ENCODE data around the gene TSSK3. TPM values are rescaled to one million over a fixed set of nuclear protein-coding genes. Genes with fewer than 3 reads are reported as not detected.

TSSK3 gene
- total and polyA plus RNA-seq, 3 experiments from 2014 or later, result 0.33 to 1.1 (median 0.44) TPM

- POLR2A ChIA-PET, result no interaction called here
- no peak overlapping the region for H3K27ac Mint-ChIP-seq
- H3K4me1 ChIP-seq (ENCODE audit: insufficient read depth, low read length), result no peaks in the 10 kb centered on the region
These were observed 43.5 kb downstream of the TSSK3 start for GRCh38 chr1:32405672-32406467.

GRCh38 chr1:32406629-32407111 is 44.3 kb downstream of the TSSK3 start:
- no peaks in the 10 kb centered on the region for H3K9me3 Mint-ChIP-seq
- Histone ChIP-seq H3K4me3 (ENCODE audit: low read length) (no peak overlapping the region), H3K4me1 (ENCODE audit: insufficient read depth, low read length) (no peaks in the 10 kb centered on the region), H3K9me3 (ENCODE audit: low read length) (no peaks in the 10 kb centered on the region), H3K27me3 (ENCODE audit: insufficient read depth, low read length, poor library complexity, severe bottlenecking) (no peaks in the 10 kb centered on the region), H3K27ac (ENCODE audit: low read depth, low read length) (no peak overlapping the region), H3K36me3 (ENCODE audit: insufficient read depth, low read length) (no peaks in the 10 kb centered on the region)
- H3K27me3 Mint-ChIP-seq, result peaks cover 0 to 5% of the 10 kb centered on the region in 2 donors
- H3K4me1 Mint-ChIP-seq, result no peaks in the 10 kb centered on the region
- H3K4me3 Mint-ChIP-seq, result no peak overlapping the region
- no peaks in the 10 kb centered on the region for H3K36me3 Mint-ChIP-seq
- CTCF ChIA-PET, result no interaction called here
- POLR2A ChIA-PET, result no interaction called here
- no peak for DNase-seq
- no peak overlapping the region for H3K27ac Mint-ChIP-seq

More at GRCh38 chr1:32405672-32406467, 43.5 kb downstream of the TSSK3 start:
- H3K36me3 Mint-ChIP-seq, result no peaks in the 10 kb centered on the region
- H3K9me3 ChIP-seq (ENCODE audit: low read length), result no peaks in the 10 kb centered on the region
- CTCF ChIA-PET, result no interaction called here
- no peak overlapping the region for H3K4me3 ChIP-seq (ENCODE audit: low read length)
- no peaks in the 10 kb centered on the region for H3K9me3 Mint-ChIP-seq
- H3K27me3 ChIP-seq (ENCODE audit: insufficient read depth, low read length, poor library complexity, severe bottlenecking), result no peaks in the 10 kb centered on the region
- H3K27me3 Mint-ChIP-seq, result no peaks in the 10 kb centered on the region
- no peak overlapping the region for H3K27ac ChIP-seq (ENCODE audit: low read depth, low read length)
- no peak for DNase-seq
- H3K4me3 Mint-ChIP-seq, result no peak overlapping the region
- no peaks in the 10 kb centered on the region for H3K36me3 ChIP-seq (ENCODE audit: insufficient read depth, low read length)
- H3K4me1 Mint-ChIP-seq, result no peaks in the 10 kb centered on the region

- Histone ChIP-seq H3K9me3 (ENCODE audit: low read length) (no peaks in the 10 kb centered on the region), H3K27ac (ENCODE audit: low read depth, low read length) (no peak overlapping the region), H3K36me3 (ENCODE audit: insufficient read depth, low read length) (no peaks in the 10 kb centered on the region), H3K4me3 (ENCODE audit: low read length) (no peak overlapping the region), H3K27me3 (ENCODE audit: insufficient read depth, low read length, poor library complexity, severe bottlenecking) (no peaks in the 10 kb centered on the region), H3K4me1 (ENCODE audit: insufficient read depth, low read length) (no peaks in the 10 kb centered on the region)
- peaks cover 5 to 20% of the 10 kb centered on the region in 2 donors for H3K27me3 Mint-ChIP-seq
- no peak overlapping the region for H3K4me3 Mint-ChIP-seq
- DNase-seq, result no peak
- no peaks in the 10 kb centered on the region for H3K36me3 Mint-ChIP-seq
- ChIA-PET CTCF (interaction anchor here (1.0 to 2.0 kb wide), 2 partner anchors 10 to 196 kb away, joined by 5 to 11 read pairs; no protein-coding TSS in a partner anchor), POLR2A (no interaction called here)
- H3K4me1 Mint-ChIP-seq, result peaks cover 2 to 3% (median 3%) of the 10 kb centered on the region in 3 donors
- H3K9me3 Mint-ChIP-seq, result no peaks in the 10 kb centered on the region
- no peak overlapping the region for H3K27ac Mint-ChIP-seq
These were observed 48.9 kb downstream of the TSSK3 start for GRCh38 chr1:32411261-32411660.

- no peak overlapping the region for H3K4me3 Mint-ChIP-seq
- H3K9me3 ChIP-seq (ENCODE audit: low read length), result no peaks in the 10 kb centered on the region
- no peak overlapping the region for H3K27ac ChIP-seq (ENCODE audit: low read depth, low read length)
- H3K4me3 ChIP-seq (ENCODE audit: low read length), result no peak overlapping the region
- DNase-seq, result peak; percentile 63 to 83 (median 65)
- no peaks in the 10 kb centered on the region for H3K36me3 Mint-ChIP-seq
- CTCF ChIA-PET, result interaction anchor here (1.1 to 2.0 kb wide), 4 partner anchors 13 to 303 kb away, joined by 3 to 19 read pairs (median 4); partner anchors contain the start of gene BSDC1
- peak overlapping the region in 1 of 8 donors; percentile 38 for H3K27ac Mint-ChIP-seq
- POLR2A ChIA-PET, result interaction anchor here (0.6 kb wide), 1 partner anchor 1041 kb away, joined by 3 read pairs; no protein-coding TSS in a partner anchor
- H3K4me1 Mint-ChIP-seq, result peaks cover 2 to 3% (median 3%) of the 10 kb centered on the region in 3 donors
- H3K36me3 ChIP-seq (ENCODE audit: insufficient read depth, low read length), result no peaks in the 10 kb centered on the region
- peaks cover 0 to 5% (median 0%) of the 10 kb centered on the region in 5 donors for H3K9me3 Mint-ChIP-seq
- H3K27me3 Mint-ChIP-seq, result peaks cover 17 to 38% of the 10 kb centered on the region in 2 donors
- no peaks in the 10 kb centered on the region for H3K4me1 ChIP-seq (ENCODE audit: insufficient read depth, low read length)
- H3K27me3 ChIP-seq (ENCODE audit: insufficient read depth, low read length, poor library complexity, severe bottlenecking), result no peaks in the 10 kb centered on the region
These were observed 51.3 kb downstream of the TSSK3 start for GRCh38 chr1:32413507-32414185.

Other genes starting within 250 kb of the TSSK3 start
- 10 to 100 TPM; 99.0 to 99.9 TPM for gene TXLNA, start 182.9 kb upstream of the TSSK3 start, total RNA-seq
- gene TXLNA, start 182.9 kb upstream of the TSSK3 start, polyA plus RNA-seq, result 31.2 TPM
- 10 to 100 TPM; 20.6 to 21.0 TPM for gene CCDC28B, start 161.9 kb upstream of the TSSK3 start, total RNA-seq
- 14.7 TPM for gene CCDC28B, start 161.9 kb upstream of the TSSK3 start, polyA plus RNA-seq
- 1 to 10 TPM; 5.6 to 5.7 TPM for gene IQCC, start 156.9 kb upstream of the TSSK3 start, total RNA-seq
- gene IQCC, start 156.9 kb upstream of the TSSK3 start, polyA plus RNA-seq, result 1.6 TPM
- gene DCDC2B, start 153.4 kb upstream of the TSSK3 start, total RNA-seq, result under 1 TPM in 1 of 2 experiments, not detected in 1; 0.11 TPM
- 0.13 TPM for gene DCDC2B, start 153.4 kb upstream of the TSSK3 start, polyA plus RNA-seq
- 10 to 100 TPM; 10.9 to 12.2 TPM for gene TMEM234, start 140.2 kb upstream of the TSSK3 start, total RNA-seq
- gene TMEM234, start 140.2 kb upstream of the TSSK3 start, polyA plus RNA-seq, result 6.5 TPM
- 100 to 1,000 TPM; 381 to 390 TPM for gene EIF3I, start 140.1 kb upstream of the TSSK3 start, total RNA-seq
- gene EIF3I, start 140.1 kb upstream of the TSSK3 start, polyA plus RNA-seq, result 173 TPM
- under 1 TPM; 0.33 to 0.63 TPM for gene FAM167B, start 115.3 kb upstream of the TSSK3 start, total RNA-seq
- not detected for gene FAM167B, start 115.3 kb upstream of the TSSK3 start, polyA plus RNA-seq
- 100 to 1,000 TPM; 288 to 297 TPM for gene LCK, start 111.3 kb upstream of the TSSK3 start, total RNA-seq
- 937 TPM for gene LCK, start 111.3 kb upstream of the TSSK3 start, polyA plus RNA-seq
- 100 to 1,000 TPM; 164 to 172 TPM for gene HDAC1, start 70.5 kb upstream of the TSSK3 start, total RNA-seq
- 180 TPM for gene HDAC1, start 70.5 kb upstream of the TSSK3 start, polyA plus RNA-seq
- 10 to 100 TPM; 11.6 to 12.1 TPM for gene MARCKSL1, start 26.3 kb upstream of the TSSK3 start, total RNA-seq
- gene MARCKSL1, start 26.3 kb upstream of the TSSK3 start, polyA plus RNA-seq, result 45.8 TPM
- gene FAM229A, start 54 bp upstream of the TSSK3 start, total RNA-seq, result 1 to 10 TPM; 4.4 to 5.2 TPM
- 0.40 TPM for gene FAM229A, start 54 bp upstream of the TSSK3 start, polyA plus RNA-seq
- 10 to 100 TPM; 35.1 to 37.6 TPM for gene BSDC1, start 31.9 kb downstream of the TSSK3 start, total RNA-seq
- 50.0 TPM for gene BSDC1, start 31.9 kb downstream of the TSSK3 start, polyA plus RNA-seq
- not detected for gene ZBTB8B, start 102.5 kb downstream of the TSSK3 start, total RNA-seq
- gene ZBTB8B, start 102.5 kb downstream of the TSSK3 start, polyA plus RNA-seq, result not detected
- under 1 TPM; 0.40 to 0.42 TPM for gene ZBTB8A, start 176.9 kb downstream of the TSSK3 start, total RNA-seq
- not detected for gene ZBTB8A, start 176.9 kb downstream of the TSSK3 start, polyA plus RNA-seq

Data from CD8-positive, alpha-beta memory T cell (primary cell).